GM12864 (cell line): Measurements from ENCODE around the gene LRFN4.

ENCODE experiments used
- DNase-seq: peaks from one replicate; pipeline ENCODE4 v3.0.0-alpha.2; 2011; ENCODE audit warnings: low read depth
- H3K4me3 ChIP-seq: 2 replicates; pipeline ENCODE4 v1.5.1; 2011; ENCODE audit warnings: mild to moderate bottlenecking, low read depth, low read length, control low read depth
- CTCF ChIP-seq: IDR thresholded peaks from 2 replicates; pipeline ENCODE4 v1.5.1; 2011; ENCODE audit warnings: low read depth, mild to moderate bottlenecking, moderate library complexity, low read length, control low read depth, inconsistent platforms; ENCODE audit errors: missing control alignments

Gene LRFN4

GRCh38 chr11:66868082-66868725 lies 11.3 kb downstream of the LRFN4 start:
- no peak overlapping the region for H3K4me3 ChIP-seq
- TF ChIP-seq CTCF = no peak
- no peak for DNase-seq

DNA sequence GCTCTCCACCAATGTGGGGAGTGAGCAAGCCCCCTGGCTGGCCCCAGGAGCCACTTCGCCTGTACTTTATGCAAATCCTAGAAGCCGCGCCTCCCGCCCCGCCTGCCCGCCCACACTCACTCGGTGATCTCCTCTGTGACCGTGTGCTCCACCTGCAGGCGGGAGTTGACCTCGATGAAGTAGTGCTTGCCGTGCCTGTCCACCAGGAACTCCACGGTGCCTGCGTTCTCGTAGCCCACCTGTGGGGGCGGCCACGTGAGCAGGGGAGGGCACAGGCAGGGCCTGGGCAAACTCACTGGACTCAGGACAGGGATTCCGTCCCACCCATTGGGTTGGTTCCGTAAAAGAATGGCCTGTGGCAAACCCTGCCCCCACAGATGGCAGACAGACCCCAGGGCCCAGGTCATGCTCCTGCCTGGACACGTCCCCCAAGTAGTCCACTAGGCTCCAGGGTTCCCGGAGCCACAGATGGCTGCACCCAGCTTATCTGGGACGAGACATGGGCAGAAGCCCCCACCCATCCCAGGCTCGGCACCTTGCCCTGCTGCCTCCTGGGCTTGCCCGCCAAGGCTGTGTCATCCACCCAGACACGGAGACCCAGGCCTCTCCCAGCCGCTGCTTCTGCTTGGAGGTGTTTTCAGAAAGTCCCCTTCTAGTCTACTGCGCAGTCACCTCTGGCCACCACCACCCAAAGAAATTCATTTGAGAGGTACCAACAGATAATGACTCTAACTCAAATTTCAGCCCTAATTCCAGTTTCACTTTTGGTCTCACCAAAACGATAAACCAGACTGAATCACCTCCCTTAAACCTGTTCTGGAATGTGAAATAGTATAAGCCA lies 12.1 kb downstream of the LRFN4 start:
- H3K4me3 ChIP-seq = no peak overlapping the region
- peak; percentile 60 for DNase-seq
- TF ChIP-seq CTCF = peak; percentile 74

GRCh38 chr11:66869567-66869870 lies 12.7 kb downstream of the LRFN4 start:
- no peak overlapping the region for H3K4me3 ChIP-seq
- DNase-seq = no peak
- no peak for TF ChIP-seq CTCF

DNA sequence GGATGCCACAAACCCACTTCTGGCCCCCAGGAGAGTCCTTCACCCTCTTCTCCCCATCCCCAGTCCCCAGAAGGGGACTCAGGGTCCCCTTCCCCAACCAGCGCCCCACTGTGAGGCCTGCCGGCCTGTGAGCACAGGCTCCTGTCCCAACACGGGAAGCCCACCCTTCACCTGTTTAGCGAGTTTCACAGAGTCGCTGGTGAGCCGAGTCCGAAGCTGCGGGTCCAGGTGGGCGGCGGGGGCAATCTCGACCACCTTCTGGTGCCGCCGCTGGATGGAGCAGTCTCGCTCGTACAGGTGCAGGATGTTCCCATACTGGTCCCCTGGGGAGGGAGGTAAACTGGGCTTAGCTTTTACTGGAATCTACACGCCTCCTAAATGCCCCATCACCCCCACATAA lies 13.3 kb downstream of the LRFN4 start:
- no peak for TF ChIP-seq CTCF
- DNase-seq = no peak
- H3K4me3 ChIP-seq = no peak overlapping the region

DNA sequence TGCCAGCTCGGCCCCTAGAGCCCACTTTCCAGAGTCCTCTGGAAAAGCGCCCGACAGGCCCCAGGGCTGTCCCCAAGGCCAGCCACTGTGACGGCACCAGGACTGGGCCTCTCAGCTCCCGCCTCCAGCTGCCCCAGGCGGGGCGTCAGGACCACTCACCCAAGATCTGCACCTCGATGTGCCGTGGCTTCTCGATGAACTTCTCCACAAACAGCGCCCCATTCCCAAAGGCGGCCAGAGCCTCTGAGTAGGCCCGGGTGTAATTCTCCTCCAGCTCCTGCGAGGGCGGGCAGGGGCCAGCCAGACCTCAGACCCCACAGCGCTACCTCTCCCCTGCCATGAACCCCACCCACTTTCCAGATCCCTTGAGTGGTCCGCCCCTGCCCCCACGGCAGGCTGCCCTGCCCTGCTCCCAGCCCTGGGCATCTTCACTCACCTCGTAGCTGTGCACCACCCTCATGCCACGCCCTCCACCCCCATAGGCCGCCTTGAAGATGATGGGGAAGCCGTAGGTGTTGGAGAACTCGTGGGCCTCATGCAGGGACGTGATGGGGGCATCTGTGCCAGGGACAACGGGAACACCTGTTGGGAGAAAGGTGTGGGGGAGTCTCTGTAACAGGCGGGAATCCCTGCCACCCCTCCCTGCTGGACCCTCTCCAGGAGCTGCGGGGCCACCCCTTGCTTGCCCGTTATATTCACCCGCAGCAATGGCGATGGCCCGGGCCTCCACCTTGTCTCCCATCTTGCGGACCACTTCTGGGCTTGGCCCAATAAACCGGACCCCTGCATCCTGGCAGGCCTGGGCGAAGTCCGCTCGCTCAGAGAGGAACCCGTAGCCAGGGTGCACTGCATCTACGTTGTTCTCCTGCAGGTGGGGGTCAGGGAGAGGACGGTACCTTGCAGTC lies 14.0 kb downstream of the LRFN4 start:
- DNase-seq = no peak
- H3K4me3 ChIP-seq = no peak overlapping the region
- no peak for TF ChIP-seq CTCF

DNA sequence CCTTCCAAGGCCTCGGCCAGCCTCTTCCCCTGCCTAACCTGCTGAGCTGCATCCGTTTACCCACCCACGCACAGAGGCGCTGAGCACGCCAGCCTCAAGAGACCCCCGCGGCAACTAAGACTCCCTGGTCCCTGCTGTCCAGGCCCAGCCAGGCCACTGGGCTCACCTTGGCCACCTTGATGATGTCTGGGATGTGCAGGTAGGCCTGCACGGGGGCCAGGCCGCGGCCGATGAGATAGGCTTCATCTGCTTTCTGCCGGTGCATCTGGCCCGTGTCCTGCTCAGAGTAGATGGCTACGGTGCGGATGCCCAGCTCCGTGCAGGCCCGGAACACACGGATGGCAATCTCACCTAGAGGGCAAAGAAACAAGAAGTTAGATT lies 14.6 kb downstream of the LRFN4 start:
- no peak overlapping the region for H3K4me3 ChIP-seq
- TF ChIP-seq CTCF = no peak
- DNase-seq = no peak
